H1 (cell line): Measurements from ENCODE around the gene MUC5B. TPM values are rescaled to one million over a fixed set of nuclear protein-coding genes. Genes with fewer than 3 reads are reported as not detected.

ENCODE experiments used
- CTCF ChIA-PET: fragments of 300-600 bp; sonication (Branson Sonifier 250); formaldehyde crosslinking; loops from one replicate; lab custom pipeline; 2021; ENCODE audit not compliant: partially characterized antibody; lab: Charles Lee
- POLR2A ChIA-PET: fragments of 300-600 bp; sonication (Branson Sonifier 250); formaldehyde crosslinking; loops from one replicate; lab custom pipeline; 2021; ENCODE audit warnings: inconsistent platforms; ENCODE audit not compliant: partially characterized antibody; lab: Charles Lee
- DNase-seq, 2 experiments: peaks; one replicate each; pipeline versions ENCODE4 v3.0.0 to v3.0.0-alpha.2; 2010 to 2022; ENCODE audit warnings: low spot score in 2 of 2, low read depth in 1 of 2, mixed read lengths in 1 of 2
- FAIRE-seq: peaks from 2 replicates; lab custom pipeline; 2011; peaks lifted over from hg19 to GRCh38; lab: Jason Lieb, UNC
- H2AFZ ChIP-seq: 2 replicates; pipeline ENCODE4 v1.8.1; 2012; ENCODE audit warnings: low read length, inconsistent platforms
- H2AK5ac ChIP-seq: 2 replicates; pipeline ENCODE4 v1.6.1; 2013; ENCODE audit warnings: low read depth, low read length
- H2BK120ac ChIP-seq: replicated peaks from 2 replicates; pipeline ENCODE3; 2013; ENCODE audit warnings: low read depth, low read length, inconsistent platforms
- H2BK12ac ChIP-seq: 2 replicates; pipeline ENCODE4 v1.6.1; 2013; ENCODE audit warnings: low read depth, low read length
- H2BK15ac ChIP-seq: 2 replicates; pipeline ENCODE4 v1.6.1; 2013; ENCODE audit warnings: low read length
- H2BK20ac ChIP-seq: 2 replicates; pipeline ENCODE4 v1.6.1; 2013; ENCODE audit warnings: low read length
- H2BK5ac ChIP-seq: 2 replicates; pipeline ENCODE4 v1.6.1; 2013; ENCODE audit warnings: low read depth, low read length
- H3K14ac ChIP-seq: 2 replicates; pipeline ENCODE4 v1.6.1; 2013; ENCODE audit warnings: inconsistent platforms; ENCODE audit not compliant: insufficient read length
- H3K18ac ChIP-seq: 2 replicates; pipeline ENCODE4 v1.6.1; 2013; ENCODE audit warnings: low read length; ENCODE audit errors: extremely low read depth
- H3K23ac ChIP-seq: 2 replicates; pipeline ENCODE4 v1.6.1; 2013; ENCODE audit warnings: inconsistent platforms; ENCODE audit not compliant: insufficient read length
- H3K23me2 ChIP-seq: 2 replicates; pipeline ENCODE4 v1.6.1; 2013; ENCODE audit warnings: low read depth, low read length
- H3K27ac ChIP-seq: 2 replicates; pipeline ENCODE4 v1.6.1; 2011; ENCODE audit warnings: low read depth, low read length, inconsistent platforms
- H3K27me3 ChIP-seq, 4 experiments: replicated peaks in 1 of 4; 1 replicate in 1 of 4; 2 replicates in 3 of 4; pipeline versions ENCODE4 v1.6.1 to v1.8.1; 2011 to 2013; ENCODE audit warnings: low read length in 3 of 4, mild to moderate bottlenecking in 3 of 4, inconsistent platforms in 2 of 4, mixed read lengths in 2 of 4, moderate library complexity in 1 of 4; ENCODE audit not compliant: control insufficient read depth in 3 of 4, insufficient read depth in 3 of 4; ENCODE audit errors: extremely low read depth in 1 of 4
- H3K36me3 ChIP-seq, 4 experiments: 2 replicates each; pipeline versions ENCODE4 v1.6.1 to v1.8.1; 2011 to 2013; ENCODE audit warnings: mild to moderate bottlenecking in 4 of 4, low read length in 3 of 4, moderate library complexity in 2 of 4, control low read depth in 1 of 4, inconsistent platforms in 1 of 4; ENCODE audit not compliant: insufficient read depth in 4 of 4, control insufficient read depth in 2 of 4
- H3K4ac ChIP-seq: replicated peaks from 2 replicates; pipeline ENCODE3; 2013; ENCODE audit warnings: low read length, low read depth, mixed read lengths, inconsistent platforms; ENCODE audit not compliant: insufficient read length
- H3K4me1 ChIP-seq, 4 experiments: replicated peaks in 1 of 4; 1 replicate in 1 of 4; 2 replicates in 3 of 4; pipeline versions ENCODE4 v1.6.1 to v1.8.1; 2011 to 2013; ENCODE audit warnings: low read length in 3 of 4, inconsistent platforms in 2 of 4, mixed read lengths in 1 of 4; ENCODE audit not compliant: insufficient read depth in 4 of 4, control insufficient read depth in 3 of 4
- H3K4me2 ChIP-seq, 2 experiments: 2 replicates each; pipeline versions ENCODE4 v1.6.1 to v1.8.1; 2011 to 2013; ENCODE audit warnings: low read depth in 2 of 2, low read length in 2 of 2, control low read depth in 1 of 2, inconsistent platforms in 1 of 2, mild to moderate bottlenecking in 1 of 2; ENCODE audit not compliant: insufficient read depth in 1 of 2
- H3K4me3 ChIP-seq, 4 experiments: fragments of 200-600, 300-600 bp in 1 of 4; sonication (generic), shearing (Covaris generic), sonication (Bioruptor Twin) in 1 of 4; 2 replicates each; pipeline versions ENCODE4 v1.5.1 to v1.8.1; 2011 to 2016; ENCODE audit warnings: low read length in 4 of 4, low read depth in 3 of 4, control low read depth in 2 of 4, inconsistent platforms in 2 of 4, mild to moderate bottlenecking in 2 of 4, mixed read lengths in 1 of 4, moderate library complexity in 1 of 4; ENCODE audit not compliant: insufficient read depth in 2 of 4; ENCODE audit errors: extremely low read depth in 1 of 4
- H3K56ac ChIP-seq: replicated peaks from 2 replicates; pipeline ENCODE3; 2013; ENCODE audit warnings: low read depth, mild to moderate bottlenecking, mixed read lengths, low read length, inconsistent platforms; ENCODE audit not compliant: insufficient read length
- H3K79me1 ChIP-seq: 2 replicates; pipeline ENCODE4 v1.6.1; 2013; ENCODE audit warnings: low read depth, low read length, control low read depth
- H3K79me2 ChIP-seq, 2 experiments: 2 replicates each; pipeline versions ENCODE4 v1.6.1 to v1.8.1; 2012 to 2013; ENCODE audit warnings: low read length in 2 of 2, mild to moderate bottlenecking in 2 of 2, inconsistent platforms in 1 of 2; ENCODE audit not compliant: insufficient read depth in 2 of 2, control insufficient read depth in 1 of 2
- H3K9ac ChIP-seq, 4 experiments: replicated peaks in 1 of 4; 1 replicate in 1 of 4; 2 replicates in 3 of 4; pipeline versions ENCODE4 v1.6.1 to v1.8.1; 2011 to 2013; ENCODE audit warnings: low read depth in 3 of 4, low read length in 3 of 4, control low read depth in 2 of 4, mild to moderate bottlenecking in 2 of 4, moderate library complexity in 2 of 4, inconsistent platforms in 1 of 4; ENCODE audit errors: extremely low read depth in 1 of 4
- H3K9me3 ChIP-seq, 2 experiments: 2 replicates each; pipeline versions ENCODE4 v1.6.1 to v1.8.1; 2012 to 2013; ENCODE audit warnings: mild to moderate bottlenecking in 2 of 2, moderate library complexity in 2 of 2, control low read depth in 1 of 2, inconsistent platforms in 1 of 2, low read depth in 1 of 2, low read length in 1 of 2, mixed read lengths in 1 of 2; ENCODE audit not compliant: insufficient read depth in 2 of 2
- H4K20me1 ChIP-seq, 2 experiments: replicated peaks in 1 of 2; 2 replicates each; pipeline versions ENCODE3 to v1.8.1; 2011 to 2013; ENCODE audit warnings: inconsistent platforms in 2 of 2, low read length in 2 of 2, mild to moderate bottlenecking in 1 of 2; ENCODE audit not compliant: insufficient read depth in 2 of 2, control insufficient read depth in 1 of 2
- H4K5ac ChIP-seq: 2 replicates; pipeline ENCODE4 v1.6.1; 2013; ENCODE audit warnings: low read length, low read depth, mixed read lengths, inconsistent platforms; ENCODE audit not compliant: insufficient read length
- H4K8ac ChIP-seq: 2 replicates; pipeline ENCODE4 v1.8.0; 2013; ENCODE audit warnings: mild to moderate bottlenecking, moderate library complexity, low read length, inconsistent platforms; ENCODE audit not compliant: insufficient read depth; ENCODE audit errors: extremely low read depth
- H4K91ac ChIP-seq: replicated peaks from 2 replicates; pipeline ENCODE3; 2013; ENCODE audit warnings: low read length, mixed read lengths, inconsistent platforms; ENCODE audit not compliant: insufficient read length
- BRCA1 ChIP-seq: IDR thresholded peaks from 2 replicates; pipeline ENCODE4 v1.6.1; 2012; ENCODE audit warnings: low read depth, low read length, improper control_type of control experiment
- CBX5 ChIP-seq: fragments of 300-800, 300-1000 bp; sonication (generic); IDR thresholded peaks from 2 replicates; pipeline ENCODE4 v1.7.1; 2016; ENCODE audit warnings: antibody characterized with exemption, low read length, low read depth
- EP300 ChIP-seq, 2 experiments: IDR thresholded peaks; 1 replicate in 1 of 2; 2 replicates in 1 of 2; pipeline ENCODE4 v1.6.1; 2011 to 2012; ENCODE audit warnings: low read depth in 2 of 2, low read length in 2 of 2, mild to moderate bottlenecking in 2 of 2, borderline replicate concordance in 1 of 2, inconsistent platforms in 1 of 2, moderate library complexity in 1 of 2
- EZH2 ChIP-seq: fragments of 200-600 bp; sonication (generic); IDR thresholded peaks from 2 replicates; pipeline ENCODE4 v1.7.1; 2012; ENCODE audit warnings: low read depth, mild to moderate bottlenecking, moderate library complexity, low read length, inconsistent platforms; ENCODE audit not compliant: severe bottlenecking
- JUN ChIP-seq: IDR thresholded peaks from 2 replicates; pipeline ENCODE4 v1.6.1; 2011; ENCODE audit warnings: low read depth, mild to moderate bottlenecking, improper control_type of control experiment, low read length
- JUND ChIP-seq: IDR thresholded peaks from 2 replicates; pipeline ENCODE4 v1.6.1; 2011; ENCODE audit warnings: mild to moderate bottlenecking, improper control_type of control experiment, low read length
- POLR2AphosphoS5 ChIP-seq: IDR thresholded peaks from 2 replicates; pipeline ENCODE4 v1.6.1; 2011; ENCODE audit warnings: low read depth, low read length
- RAD21 ChIP-seq, 2 experiments: IDR thresholded peaks in 1 of 2; conservative IDR thresholded peaks in 1 of 2; 2 replicates each; pipeline ENCODE4 v1.6.1; 2011; ENCODE audit warnings: low read depth in 2 of 2, low read length in 2 of 2, improper control_type of control experiment in 1 of 2, inconsistent platforms in 1 of 2, mild to moderate bottlenecking in 1 of 2, moderate library complexity in 1 of 2
- RNF2 ChIP-seq: fragments of 200-900, 300-1000 bp; sonication (generic); IDR thresholded peaks from 2 replicates; pipeline ENCODE4 v1.7.1; 2016; ENCODE audit warnings: borderline replicate concordance, low read depth, mild to moderate bottlenecking, antibody characterized with exemption, low read length; ENCODE audit not compliant: poor library complexity, severe bottlenecking; ENCODE audit errors: missing control alignments
- SIN3A ChIP-seq, 2 experiments: IDR thresholded peaks in 1 of 2; conservative IDR thresholded peaks in 1 of 2; 2 replicates each; pipeline ENCODE4 v1.6.1; 2011 to 2012; ENCODE audit warnings: low read length in 2 of 2, improper control_type of control experiment in 1 of 2, low read depth in 1 of 2, mild to moderate bottlenecking in 1 of 2
- SP4 ChIP-seq: IDR thresholded peaks from 2 replicates; pipeline ENCODE4 v1.6.1; 2012; ENCODE audit warnings: low read length, inconsistent platforms
- TBP ChIP-seq: IDR thresholded peaks from 2 replicates; pipeline ENCODE4 v1.6.1; 2011; ENCODE audit warnings: low read depth, low read length, improper control_type of control experiment
- YY1 ChIP-seq: IDR thresholded peaks from 2 replicates; pipeline ENCODE4 v1.6.1; 2011; ENCODE audit warnings: low read depth, mild to moderate bottlenecking, low read length
- WGBS, 2 experiments: shearing (Covaris generic) in 1 of 2; methylation state at CpG; one replicate each; pipeline versions ENCODE4 v1.1.6 to v1.1.7; 2013 to 2015; ENCODE audit warnings: low lambda C conversion rate in 2 of 2, mixed read lengths in 2 of 2, inconsistent platforms in 1 of 2, low coverage in 1 of 2, missing lambda C conversion rate in 1 of 2; ENCODE audit not compliant: insufficient replicate concordance in 2 of 2, insufficient coverage in 1 of 2, insufficient read length in 1 of 2; ENCODE audit errors: extremely low coverage in 1 of 2, missing lambda C conversion rate in 1 of 2; 5-methylcytosine and 5-hydroxymethylcytosine counted together
- polyA plus RNA-seq, 7 experiments: library from polyadenylated mRNA; depleted of rRNA in 3 of 7; stranded (reverse) in 5 of 7; unstranded in 2 of 7; fragments of >200 nt in 5 of 7; fragments of 200-250 nt in 2 of 7; gene quantifications; 1 replicate in 5 of 7; 2 replicates in 1 of 7; 4 replicates in 1 of 7; pipeline versions ENCODE4 v1.2.1 to v1.2.3, GENCODE V29; 2011 to 2013; ENCODE audit warnings: missing spikeins in 2 of 7, mixed read lengths in 2 of 7
- total RNA-seq: library from RNA; stranded (reverse); fragmentation: NEBNext Ultra II Directional; extraction: Animal tissue kit (Norgen Biotek cat#: 25700); gene quantifications from 2 replicates; pipeline ENCODE4 v1.2.1, GENCODE V29; 2021

MUC5B gene
- total and polyA plus RNA-seq, 2 of the 8 experiments (the other 6 are each of a cell fraction or from before 2014, with no cell fraction given) = 0.02 to 0.03 TPM

GRCh38 chr11:1237128-1237580 lies 14.3 kb downstream of the MUC5B start:
- Histone ChIP-seq H2BK20ac (no peak overlapping the region), H3K4me3 (no peak overlapping the region), H2AK5ac (no peak overlapping the region), H2AFZ (no peak overlapping the region), H4K8ac (no peak overlapping the region), H2BK120ac (no peak overlapping the region), H2BK12ac (no peak overlapping the region), H4K91ac (no peak overlapping the region), H4K5ac (no peak overlapping the region), H2BK15ac (no peak overlapping the region), H3K9ac (no peak overlapping the region), H3K9me3 (peaks cover 0 to 22% of the 10 kb centered on the region in 2 experiments; a peak in 2 of 4 replicates), H3K27ac (no peak overlapping the region), H3K14ac (no peak overlapping the region), H3K18ac (no peak overlapping the region), H3K79me2 (no peaks in the 10 kb centered on the region), H4K20me1 (peaks cover 0 to 1% of the 10 kb centered on the region in 2 experiments), H3K36me3 (no peaks in the 10 kb centered on the region), H3K27me3 (no peaks in the 10 kb centered on the region), H3K23ac (no peak overlapping the region), H3K4me1 (no peaks in the 10 kb centered on the region; a peak in 1 of 7 replicates), H3K23me2 (no peaks in the 10 kb centered on the region), H2BK5ac (no peak overlapping the region), H3K4me2 (no peak overlapping the region), H3K56ac (no peak overlapping the region), H3K4ac (no peak overlapping the region), H3K79me1 (no peaks in the 10 kb centered on the region)
- ChIA-PET CTCF (no interaction called here), POLR2A (no interaction called here)
- 94% methylated on average over 13 of the region's 13 CpGs; no CpG with 5 or more reads in 1 of the 2 experiments for WGBS, 2 experiments
- FAIRE-seq (no peak), DNase-seq (peak in 1 of 2 experiments; percentile 26)
- TF ChIP-seq EP300 (IDR thresholded peaks at IDR 0.05; ENCODE audit: borderline replicate concordance in 1 of 2, low read depth in 2 of 2, low read length in 2 of 2) (no peak), EZH2 (no peak), SIN3A (conservative IDR thresholded peaks at IDR 0.05 in 1 of 2, IDR thresholded peaks at IDR 0.05 in 1 of 2; ENCODE audit: low read depth in 1 of 2, low read length in 2 of 2) (no peak), CBX5 (no peak), RAD21 (IDR thresholded peaks at IDR 0.05 in 1 of 2, conservative IDR thresholded peaks at IDR 0.05 in 1 of 2; ENCODE audit: low read depth in 2 of 2, low read length in 2 of 2) (no peak), SP4 (no peak), YY1 (no peak), TBP (no peak), RNF2 (no peak), POLR2AphosphoS5 (no peak), JUND (no peak), BRCA1 (no peak), JUN (no peak)
